Stomach (tissue), 4 donors: ENCODE results near the gene H2BK1.

Experiments used
- CTCF ChIP-seq, 7 experiments: fragments of 450-650 bp in 4 of 7; fragments of 200-600 bp in 3 of 7; sonication (generic) in 3 of 7; IDR thresholded peaks; one replicate each; pipeline ENCODE4 v1.5.1; 2016 to 2019; ENCODE audit warnings: antibody characterized with exemption in 7 of 7, control low read depth in 2 of 7, mild to moderate bottlenecking in 1 of 7
- EP300 ChIP-seq: sonication (generic); formaldehyde crosslinking; IDR thresholded peaks from one replicate; pipeline ENCODE4 v1.6.1; 2017; ENCODE audit warnings: antibody characterized with exemption
- POLR2A ChIP-seq, 4 donors: fragments of 450-650 bp; IDR thresholded peaks; one replicate each; pipeline ENCODE4 v1.6.1; 2016; ENCODE audit warnings: antibody characterized with exemption in 4 of 4, control low read depth in 2 of 4, mild to moderate bottlenecking in 1 of 4, moderate library complexity in 1 of 4
- POLR2AphosphoS5 ChIP-seq, 3 donors: sonication (generic); formaldehyde crosslinking; IDR thresholded peaks; one replicate each; pipeline ENCODE4 v1.6.1; 2016; ENCODE audit warnings: antibody characterized with exemption in 3 of 3

- TF ChIP-seq POLR2A (IDR thresholded peaks at IDR 0.05) (no peak), EP300 (no peak), CTCF (IDR thresholded peaks at IDR 0.05) (no peak), POLR2AphosphoS5 (IDR thresholded peaks at IDR 0.05) (no peak)
Measured at GRCh38 chr7:151235091-151235787, 25.0 kb upstream of the H2BK1 start.
